Esophagus (tissue), 2 donors: ENCODE data around the gene NCL. TPM values are rescaled to one million over a fixed set of nuclear protein-coding genes. Genes with fewer than 3 reads are reported as not detected.
"Not testable (repeated sequence)": the region's sequence is repeated elsewhere in the genome, so short reads cannot be mapped to it uniquely, and the experiment has no call there.

Experiments
- H3K27ac ChIP-seq, 2 donors: one replicate each; pipeline ENCODE4 v1.5.1; 2013; ENCODE audit warnings: low read depth in 2 of 2, mild to moderate bottlenecking in 2 of 2, inconsistent platforms in 1 of 2, low read length in 1 of 2, moderate library complexity in 1 of 2
- H3K27me3 ChIP-seq, 2 donors: one replicate each; pipeline ENCODE4 v1.6.1; 2013; ENCODE audit warnings: low read length in 2 of 2, control low read depth in 1 of 2, mild to moderate bottlenecking in 1 of 2; ENCODE audit not compliant: insufficient read depth in 2 of 2, control insufficient read depth in 1 of 2
- H3K36me3 ChIP-seq, 2 donors: one replicate each; pipeline ENCODE4 v1.6.1; 2013; ENCODE audit warnings: low read length in 1 of 2; ENCODE audit not compliant: control insufficient read depth in 2 of 2, insufficient read depth in 2 of 2
- H3K4me1 ChIP-seq, 2 donors: one replicate each; pipeline ENCODE4 v1.6.1; 2013; ENCODE audit warnings: low read length in 1 of 2; ENCODE audit not compliant: control insufficient read depth in 2 of 2, insufficient read depth in 2 of 2
- H3K4me3 ChIP-seq, 2 donors: one replicate each; pipeline ENCODE4 v1.5.1; 2013; ENCODE audit warnings: low read length in 2 of 2, mild to moderate bottlenecking in 2 of 2, low read depth in 1 of 2, moderate library complexity in 1 of 2
- H3K9me3 ChIP-seq, 2 donors: one replicate each; pipeline ENCODE4 v1.6.1; 2013; ENCODE audit warnings: mild to moderate bottlenecking in 2 of 2, low read depth in 1 of 2, low read length in 1 of 2, moderate library complexity in 1 of 2; ENCODE audit not compliant: control insufficient read depth in 2 of 2, insufficient read depth in 1 of 2
- WGBS, 2 donors: extraction: QIAGEN DNeasy Blood & Tissue Kit; methylation state at CpG; one replicate each; pipeline ENCODE4 v1.1.7; 2013; 5-methylcytosine and 5-hydroxymethylcytosine counted together
- polyA plus RNA-seq, 2 donors: library from polyadenylated mRNA; stranded (reverse); fragments of 200-250 nt; gene quantifications; one replicate each; pipeline ENCODE4 v1.2.3, GENCODE V29; 2013
- donor health status: healthy with polysubstance abuse.
- donor health status: Bipolar disorder and iron deficiency.

Gene NCL
- polyA plus RNA-seq, 2 donors: 84.4 to 282 TPM

DNA sequence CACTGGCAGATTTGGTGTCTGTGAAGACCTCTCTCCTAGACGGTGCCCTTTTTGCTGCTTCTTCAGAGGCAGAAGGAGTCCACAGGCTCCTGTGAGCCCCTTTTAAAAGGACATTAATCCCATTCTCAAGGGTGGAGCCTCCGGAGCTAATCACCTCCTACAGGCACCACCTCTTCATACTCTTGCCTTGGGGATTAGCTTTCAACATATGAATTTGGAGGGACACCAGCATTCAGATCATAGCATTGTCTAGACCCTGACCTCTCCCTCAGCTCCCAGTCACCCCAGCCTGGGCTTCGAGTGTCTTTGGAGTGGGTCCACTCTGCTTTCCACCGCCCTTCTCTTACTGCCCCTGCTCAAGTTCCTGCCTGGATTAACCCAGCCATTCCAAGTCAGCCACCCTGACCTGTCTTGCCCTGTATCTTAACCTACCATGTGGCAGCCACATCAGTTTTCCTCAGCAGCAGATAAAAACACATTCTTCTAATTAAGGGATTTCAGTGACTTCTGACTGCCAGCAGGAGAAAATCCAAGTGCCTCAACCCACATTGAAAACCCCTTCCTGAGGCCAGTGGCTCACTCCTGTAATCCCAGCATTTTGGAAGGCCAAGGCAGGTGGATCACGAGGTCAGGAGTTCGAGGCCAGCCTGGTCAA is 6.1 kb upstream of the NCL start:
- H3K27me3 ChIP-seq: no peaks in the 10 kb centered on the region
- H3K9me3 ChIP-seq: no peaks in the 10 kb centered on the region
- no peaks in the 10 kb centered on the region for H3K36me3 ChIP-seq
- no peak overlapping the region for H3K27ac ChIP-seq
- H3K4me3 ChIP-seq: no peak overlapping the region
- 78 to 81% methylated on average over 6 of the region's 6 CpGs for WGBS, 2 donors
- H3K4me1 ChIP-seq: peaks cover 2% of the 10 kb centered on the region in 2 donors

DNA sequence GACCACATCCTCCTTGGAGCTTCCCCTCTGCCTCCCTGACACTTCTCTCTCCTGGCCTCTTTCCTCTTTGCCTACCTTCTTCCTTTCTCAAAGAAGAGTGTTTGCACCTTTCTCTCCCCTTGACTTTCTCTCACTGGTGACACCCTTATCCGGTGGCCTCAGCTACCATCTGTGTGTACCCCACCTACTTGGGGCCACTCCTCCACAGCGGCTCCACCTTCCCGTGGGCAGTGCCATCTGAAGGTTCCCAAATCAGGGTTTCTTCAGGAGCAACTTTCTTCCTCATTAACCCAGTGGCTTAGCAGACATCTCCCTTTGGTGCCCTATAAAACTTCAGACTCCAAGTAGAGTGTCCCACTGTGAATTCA is 5.3 kb upstream of the NCL start:
- H3K4me3 ChIP-seq: no peak overlapping the region
- H3K36me3 ChIP-seq: no peaks in the 10 kb centered on the region
- 57 to 62% methylated on average over 3 of the region's 3 CpGs for WGBS, 2 donors

DNA sequence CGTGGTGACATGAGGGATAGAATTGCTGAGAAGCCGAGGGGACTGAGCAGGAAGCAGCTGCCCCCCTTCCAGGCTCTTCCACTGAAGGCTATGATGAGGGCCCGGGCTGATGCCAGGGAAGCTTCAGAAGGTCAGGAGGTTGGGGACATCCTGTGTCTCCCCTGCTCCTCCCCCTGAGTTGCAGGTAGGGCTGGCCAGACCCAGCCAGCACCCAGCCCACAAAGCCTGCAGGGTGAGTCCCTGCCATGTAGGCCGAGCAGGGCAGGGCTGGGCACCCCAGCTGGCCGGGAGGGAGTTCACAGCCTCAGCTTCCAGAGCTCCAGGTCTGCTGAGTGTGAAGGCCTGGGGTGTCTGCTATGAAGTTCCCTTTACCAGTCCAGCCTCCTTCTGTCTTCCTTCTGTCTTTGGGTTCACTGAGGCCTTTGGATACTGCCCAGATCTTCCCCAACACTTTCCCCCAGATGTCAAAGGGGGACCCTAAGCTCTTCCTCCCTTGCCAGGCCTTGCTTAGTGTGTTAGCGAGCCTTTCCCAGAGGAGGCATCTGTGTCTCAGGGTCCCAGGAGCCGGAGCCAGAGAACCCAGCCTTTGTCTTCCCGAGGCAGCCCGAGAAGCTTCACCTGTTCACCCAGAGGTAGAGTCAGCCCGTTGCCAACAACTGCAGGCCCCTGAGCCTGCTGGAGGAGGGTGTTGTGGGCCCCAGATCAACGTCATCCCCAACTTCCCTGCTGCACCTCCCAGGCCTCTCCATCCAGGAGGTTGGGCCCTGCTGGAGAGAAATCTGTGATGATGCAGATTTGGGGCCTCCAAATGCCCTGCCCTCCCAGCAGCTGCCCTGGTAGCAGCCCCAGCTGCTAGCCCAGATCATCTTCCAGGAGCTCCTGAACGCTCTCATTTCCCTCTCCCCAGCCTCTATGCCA is 3.6 kb upstream of the NCL start:
- Histone ChIP-seq H3K9me3 (no peaks in the 10 kb centered on the region), H3K4me3 (no peak overlapping the region), H3K4me1 (peaks cover 4 to 5% of the 10 kb centered on the region in 2 donors), H3K27ac (no peak overlapping the region), H3K27me3 (no peaks in the 10 kb centered on the region), H3K36me3 (no peaks in the 10 kb centered on the region)
- WGBS, 2 donors: 83 to 84% methylated on average over 12 of the region's 12 CpGs

More for the DNA sequence above, 5.3 kb upstream of the NCL start:
- no peaks in the 10 kb centered on the region for H3K27me3 ChIP-seq
- no peaks in the 10 kb centered on the region for H3K9me3 ChIP-seq
- H3K4me1 ChIP-seq: peaks cover 4 to 5% of the 10 kb centered on the region in 2 donors
- H3K27ac ChIP-seq: no peak overlapping the region

DNA sequence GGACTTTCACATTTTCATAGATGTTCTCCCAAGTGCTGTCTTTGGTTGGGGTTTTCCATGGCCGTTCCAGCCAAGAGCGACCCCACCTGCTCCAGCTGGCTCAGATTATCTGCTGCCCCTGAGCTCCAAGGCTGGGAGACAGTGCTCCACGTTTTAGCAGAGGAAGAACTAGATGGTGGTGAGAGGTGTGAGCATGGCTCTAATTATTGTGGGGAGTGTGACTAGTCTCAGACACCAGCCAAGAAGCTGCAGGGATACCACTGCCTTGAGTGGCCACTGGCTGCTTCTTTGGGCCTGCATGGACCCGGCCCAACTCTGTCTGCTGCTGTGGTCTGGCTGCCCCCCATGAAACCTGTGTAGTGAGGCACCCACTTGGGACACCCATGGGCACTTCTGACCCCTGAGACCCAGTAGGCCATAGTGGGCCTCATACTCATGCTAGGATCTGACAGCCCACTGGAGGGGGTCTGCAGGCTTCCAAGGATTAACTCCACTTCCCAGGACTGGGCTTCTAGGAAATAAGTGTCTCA is 2.8 kb upstream of the NCL start:
- Histone ChIP-seq H3K27me3 (no peaks in the 10 kb centered on the region), H3K4me3 (no peak overlapping the region), H3K9me3 (no peaks in the 10 kb centered on the region), H3K36me3 (no peaks in the 10 kb centered on the region), H3K27ac (no peak overlapping the region), H3K4me1 (peaks cover 4 to 5% of the 10 kb centered on the region in 2 donors)
- WGBS, 2 donors: 91 to 92% methylated on average over 4 of the region's 4 CpGs

DNA sequence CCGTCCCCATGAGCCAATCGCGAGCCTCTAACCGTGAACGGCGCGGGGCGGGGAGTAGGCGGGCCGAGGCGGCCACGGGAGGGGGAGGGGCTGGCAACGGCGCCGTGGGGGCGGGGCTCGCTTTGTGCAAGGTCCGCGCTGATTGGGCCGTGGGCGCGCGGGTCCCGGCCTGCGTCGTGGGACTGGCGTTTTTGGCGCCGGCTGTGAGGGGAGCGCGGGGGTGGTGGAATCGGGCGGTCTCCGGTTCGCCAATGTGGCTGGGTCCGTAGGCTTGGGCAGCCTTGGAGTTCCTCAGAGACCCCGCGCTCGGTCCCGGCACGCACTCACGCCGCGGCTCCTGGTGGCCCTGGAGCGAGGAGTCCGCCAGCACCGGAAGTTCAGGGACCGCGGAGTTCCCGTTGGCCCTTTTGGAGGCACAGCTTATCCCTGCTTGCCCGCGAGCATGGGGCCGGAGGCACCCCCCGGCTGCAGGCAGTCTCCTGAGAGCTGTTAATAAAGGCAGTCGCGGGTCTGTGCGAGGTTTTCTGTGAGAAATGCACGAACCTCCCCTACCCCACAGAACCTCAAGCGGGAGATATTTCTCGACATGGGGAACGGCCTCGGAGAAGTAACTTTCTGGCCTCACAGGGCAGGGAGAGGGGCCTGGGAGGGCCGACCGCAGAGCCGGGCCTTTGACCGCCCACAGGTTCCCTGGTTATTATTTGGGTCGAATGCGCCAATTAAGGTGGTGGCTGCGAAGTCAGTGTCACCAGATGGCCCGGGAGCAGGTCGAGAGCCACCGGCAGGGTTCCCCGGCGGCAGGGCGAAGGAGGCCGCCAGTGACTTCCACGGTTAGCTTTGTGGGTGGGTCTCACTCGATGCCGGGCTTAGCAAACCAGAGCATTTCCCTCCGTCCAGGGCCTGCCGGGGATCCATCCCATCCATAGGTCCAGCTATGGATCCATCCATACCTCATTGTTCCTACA is 574 bp upstream of the NCL start:
- no peaks in the 10 kb centered on the region for H3K9me3 ChIP-seq
- H3K36me3 ChIP-seq: peaks cover 11 to 13% of the 10 kb centered on the region in 2 donors
- peaks cover 4 to 10% of the 10 kb centered on the region in 2 donors for H3K4me1 ChIP-seq
- H3K27me3 ChIP-seq: no peaks in the 10 kb centered on the region
- H3K27ac ChIP-seq: peak overlapping the region; percentile 91 to 94
- H3K4me3 ChIP-seq: peak overlapping the region; percentile 74 to 87
- WGBS, 2 donors: 1% methylated on average over 72 to 81 of the region's 81 CpGs

DNA sequence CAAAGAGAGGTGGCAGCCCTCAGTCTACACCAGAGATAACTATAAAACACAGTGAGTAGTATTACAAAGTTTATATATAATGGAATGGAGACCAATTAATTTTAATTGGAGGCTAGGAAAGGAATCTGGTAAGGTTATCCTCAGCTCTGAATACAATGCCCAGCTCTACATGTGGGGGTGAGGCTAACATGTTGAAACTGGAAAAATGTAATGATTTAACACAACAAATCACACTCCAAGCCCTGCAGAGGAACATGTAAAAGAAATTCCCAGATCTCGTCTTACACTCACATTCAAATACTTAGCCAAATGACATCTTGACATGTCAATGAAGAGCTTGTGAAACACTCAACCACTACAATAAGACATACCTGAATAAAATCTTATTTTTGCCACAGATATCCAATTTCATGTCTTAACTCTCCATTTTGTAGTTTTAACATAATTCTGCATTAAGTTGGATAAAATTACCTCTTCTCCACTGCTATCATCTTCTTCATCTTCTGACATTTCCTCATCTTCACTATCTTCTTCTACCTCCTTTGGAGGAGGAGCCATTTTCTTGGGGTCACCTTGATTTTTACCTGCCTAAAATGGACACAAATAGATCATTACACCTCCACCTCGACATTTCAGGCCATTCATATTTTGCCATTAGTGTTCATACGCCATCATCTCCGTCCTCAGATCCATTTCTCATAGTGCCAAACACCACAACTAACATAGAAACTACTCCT is 1.4 kb downstream of the NCL start:
- Histone ChIP-seq H3K4me3 (peak overlapping the region; percentile 74), H3K27ac (no peak overlapping the region), H3K36me3 (peaks cover 11 to 16% of the 10 kb centered on the region in 2 donors), H3K27me3 (no peaks in the 10 kb centered on the region), H3K9me3 (no peaks in the 10 kb centered on the region), H3K4me1 (peaks cover 3 to 10% of the 10 kb centered on the region in 2 donors)
- 7 to 8% methylated on average over 4 of the region's 4 CpGs for WGBS, 2 donors

DNA sequence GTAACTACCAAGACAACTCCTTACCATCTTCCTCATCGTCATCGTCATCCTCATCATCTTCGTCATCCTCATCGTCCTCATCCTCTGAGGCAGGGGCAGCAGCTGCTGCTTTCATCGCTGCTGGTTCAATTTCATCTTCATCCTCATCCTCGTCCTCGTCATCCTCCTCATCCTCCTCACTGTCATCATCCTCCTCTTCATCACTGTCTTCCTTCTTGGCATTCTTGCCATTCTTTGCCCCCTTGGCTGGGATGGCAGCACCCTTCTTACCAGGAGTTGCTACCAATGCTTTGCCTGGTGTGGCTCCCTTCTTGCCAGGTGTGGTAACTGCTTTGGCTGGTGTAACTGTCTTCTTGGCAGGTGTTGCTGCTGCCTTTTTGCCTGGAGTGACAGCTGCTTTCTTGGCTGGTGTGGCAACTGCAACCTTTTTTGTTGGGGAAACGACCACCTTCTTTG is 2.7 kb downstream of the NCL start:
- no peaks in the 10 kb centered on the region for H3K27me3 ChIP-seq
- 75 to 78% methylated on average over 8 of the region's 8 CpGs for WGBS, 2 donors
- no peaks in the 10 kb centered on the region for H3K9me3 ChIP-seq
- no peak overlapping the region for H3K4me3 ChIP-seq
- peaks cover 3 to 10% of the 10 kb centered on the region in 2 donors for H3K4me1 ChIP-seq
- peaks cover 11 to 18% of the 10 kb centered on the region in 2 donors for H3K36me3 ChIP-seq
- no peak overlapping the region for H3K27ac ChIP-seq

DNA sequence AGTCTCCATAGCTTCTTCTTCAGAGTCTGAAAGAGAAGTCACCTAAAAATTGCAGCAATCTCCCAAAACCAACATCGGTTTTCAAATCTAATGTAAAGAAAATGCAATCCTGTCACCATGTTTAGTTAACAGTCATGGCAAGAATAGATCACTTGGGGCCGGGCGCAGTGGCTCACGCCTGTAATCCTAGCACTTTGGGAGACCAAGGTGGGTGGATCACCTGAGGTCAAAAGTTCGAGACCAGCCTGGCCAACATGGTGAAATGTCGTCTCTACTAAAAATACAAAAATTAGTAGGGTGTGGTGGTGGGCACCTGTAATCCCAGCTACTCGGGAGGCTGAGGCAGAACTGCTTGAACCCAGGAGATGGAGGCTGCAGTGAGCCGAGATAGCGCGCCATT is 3.4 kb downstream of the NCL start:
- H3K9me3 ChIP-seq, H3K4me3 ChIP-seq, H3K27ac ChIP-seq, H3K27me3 ChIP-seq: not testable (repeated sequence)
- Histone ChIP-seq H3K4me1 (peaks cover 3 to 10% of the 10 kb centered on the region in 2 donors), H3K36me3 (peaks cover 13 to 24% of the 10 kb centered on the region in 2 donors)
- 85 to 86% methylated on average over 10 of the region's 10 CpGs for WGBS, 2 donors
